Middle frontal gyrus (tissue), 1 donor: Measurements from ENCODE around the gene PASK.

Source experiments
- DNase-seq: peaks from one replicate; pipeline ENCODE4 v3.0.0-alpha.2; 2015; ENCODE audit warnings: low spot score; ENCODE audit errors: extremely low spot score

Gene PASK

DNA sequence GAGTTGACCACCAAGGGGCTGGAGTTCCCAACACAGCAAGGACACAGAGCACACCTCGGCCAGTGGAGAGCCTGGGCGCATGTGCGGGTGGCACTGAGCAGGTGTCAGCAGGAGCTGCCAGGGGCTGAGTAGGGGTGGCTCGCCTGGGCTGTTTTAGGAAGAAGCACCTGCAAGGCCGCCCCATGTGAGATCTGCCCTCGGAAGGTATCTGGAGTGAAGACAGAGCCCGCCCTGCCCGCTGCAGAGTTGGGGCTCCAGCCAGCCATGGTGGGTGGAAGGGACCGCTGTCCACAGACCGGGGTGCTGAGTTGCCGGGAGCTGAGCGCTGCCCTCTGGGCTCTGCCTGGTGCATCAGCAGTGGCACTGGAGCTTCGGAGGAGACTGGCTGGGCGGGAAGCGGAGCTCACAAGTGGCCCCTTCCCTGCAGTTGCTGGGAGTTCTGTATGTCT lies 82.4 kb downstream of the PASK start:
- DNase-seq = no peak

DNA sequence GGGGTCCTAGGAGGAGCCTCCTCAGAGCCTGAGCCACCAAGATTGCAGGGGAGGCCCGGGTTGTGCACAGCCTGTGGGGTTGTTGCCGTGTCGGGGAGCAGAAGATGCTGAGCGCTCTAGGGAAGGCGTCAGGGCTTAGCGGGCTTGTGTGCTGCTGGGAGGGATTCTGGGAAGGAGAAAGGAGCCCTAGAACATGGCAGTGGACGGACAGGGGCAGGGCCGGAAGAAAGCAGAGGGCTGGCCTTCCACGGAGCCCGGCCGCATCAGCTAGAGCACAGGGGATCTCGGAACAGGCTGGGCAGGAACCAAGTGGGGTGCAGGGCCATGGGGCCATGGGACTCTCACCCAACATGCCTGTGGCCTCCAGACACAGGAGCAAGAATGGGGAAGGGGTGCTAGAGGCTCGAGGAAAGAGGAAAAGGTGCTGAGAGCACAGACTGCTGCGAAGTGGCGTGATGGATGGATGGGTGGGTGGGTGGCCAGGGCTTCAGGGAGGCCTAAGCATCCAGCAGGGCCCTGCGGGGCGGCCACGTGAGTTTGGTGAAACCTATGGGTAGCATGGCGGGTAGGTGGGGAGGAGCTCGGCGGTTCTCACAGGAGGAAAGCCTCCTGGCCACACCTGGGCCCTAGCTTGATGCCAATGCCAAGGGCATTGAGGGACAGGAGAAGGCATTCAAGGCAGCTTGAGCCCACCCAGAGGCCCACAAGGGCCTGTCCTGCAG lies 82.9 kb downstream of the PASK start:
- DNase-seq = no peak

DNA sequence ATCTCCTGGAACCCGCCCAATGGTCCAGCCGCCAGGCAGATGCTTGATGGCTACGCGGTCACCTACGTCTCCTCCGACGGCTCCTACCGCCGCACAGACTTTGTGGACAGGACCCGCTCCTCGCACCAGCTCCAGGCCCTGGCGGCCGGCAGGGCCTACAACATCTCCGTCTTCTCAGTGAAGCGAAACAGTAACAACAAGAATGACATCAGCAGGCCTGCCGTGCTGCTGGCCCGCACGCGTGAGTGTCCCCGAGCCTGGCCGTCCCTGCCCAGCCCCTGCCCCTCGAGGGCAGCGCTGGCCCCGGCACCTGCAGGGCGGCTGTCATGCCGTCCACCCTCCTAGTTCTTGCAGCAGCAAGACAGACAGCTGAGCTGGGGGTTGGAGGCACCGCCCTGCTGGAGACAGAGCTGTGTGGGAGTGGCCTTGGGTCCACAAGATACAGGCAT lies 83.9 kb downstream of the PASK start:
- no peak for DNase-seq

DNA sequence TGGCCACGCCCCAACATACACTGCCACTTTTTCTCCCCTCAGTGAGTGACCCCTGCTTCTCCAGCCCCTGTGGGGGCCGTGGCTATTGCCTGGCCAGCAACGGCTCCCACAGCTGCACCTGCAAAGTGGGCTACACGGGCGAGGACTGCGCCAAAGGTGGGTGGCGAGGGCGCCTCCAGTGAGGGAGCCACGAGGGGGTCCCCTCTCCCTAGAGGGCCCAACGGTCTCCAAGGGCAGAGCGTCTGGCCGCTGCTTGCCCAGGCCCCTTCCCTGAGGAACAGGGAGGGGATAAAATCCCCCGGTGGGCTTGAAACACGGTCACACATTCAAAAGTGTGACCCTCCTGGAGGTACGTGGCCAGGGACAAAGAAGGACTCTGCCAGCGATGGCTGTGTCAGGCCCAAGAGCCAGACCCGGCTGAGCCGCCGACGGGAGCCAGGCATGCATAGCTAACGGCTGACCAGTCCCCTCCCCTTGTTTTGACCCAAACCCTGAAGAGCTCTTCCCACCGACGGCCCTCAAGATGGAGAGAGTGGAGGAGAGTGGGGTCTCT lies 84.4 kb downstream of the PASK start:
- DNase-seq = no peak

DNA sequence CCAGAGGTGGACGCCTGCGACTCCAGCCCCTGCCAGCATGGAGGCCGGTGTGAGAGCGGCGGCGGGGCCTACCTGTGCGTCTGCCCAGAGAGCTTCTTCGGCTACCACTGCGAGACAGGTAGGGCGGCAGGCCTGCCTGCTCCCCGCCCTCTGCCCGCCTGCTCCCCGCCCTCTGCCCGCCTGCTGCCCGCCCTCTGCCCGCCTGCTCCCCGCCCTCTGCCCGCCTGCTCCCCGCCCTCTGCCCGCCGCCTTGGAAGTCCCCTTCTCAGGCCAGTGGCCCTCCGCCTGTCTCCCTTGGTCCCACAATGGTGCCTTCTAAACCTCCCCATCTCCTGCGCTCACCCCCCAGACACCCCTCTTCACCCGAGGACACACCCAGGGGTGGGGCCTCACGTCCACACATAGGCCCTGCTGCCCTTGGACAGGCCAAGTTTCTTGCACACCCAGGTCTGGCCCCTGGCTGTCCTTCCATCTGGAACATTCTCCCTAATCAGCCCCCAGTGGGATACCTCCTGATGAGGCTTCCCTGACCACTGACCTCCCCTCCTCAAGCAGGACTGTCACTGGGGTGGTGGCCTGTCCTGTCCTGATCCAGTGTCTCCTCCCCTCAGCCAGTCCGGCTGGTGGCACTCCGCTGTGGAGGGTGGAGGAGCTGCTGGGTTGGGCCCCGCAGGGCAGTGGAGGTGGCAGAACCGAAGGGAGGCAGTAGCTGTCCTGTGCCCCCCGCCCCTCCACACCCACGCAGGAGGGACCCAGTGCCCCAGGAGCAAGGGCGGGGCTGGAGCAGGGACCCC lies 85.1 kb downstream of the PASK start:
- no peak for DNase-seq

DNA sequence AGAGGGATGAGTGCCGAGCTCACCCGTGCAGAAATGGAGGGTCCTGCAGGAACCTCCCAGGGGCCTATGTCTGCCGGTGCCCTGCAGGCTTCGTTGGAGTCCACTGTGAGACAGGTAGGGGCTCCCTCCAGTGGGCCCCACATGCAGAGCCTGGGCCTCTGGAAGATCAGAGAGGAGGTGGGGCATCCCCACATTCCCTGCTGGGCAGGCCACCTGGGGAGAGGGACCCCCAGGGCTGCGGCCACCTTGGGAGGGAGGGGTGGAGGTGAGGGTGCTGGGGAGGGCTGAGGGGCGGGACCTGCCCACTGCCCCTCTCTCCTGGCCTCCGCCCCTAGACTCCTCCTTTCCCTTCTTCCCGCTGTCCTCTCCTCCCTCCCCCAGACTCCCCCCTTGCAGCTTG lies 85.7 kb downstream of the PASK start:
- no peak for DNase-seq

DNA sequence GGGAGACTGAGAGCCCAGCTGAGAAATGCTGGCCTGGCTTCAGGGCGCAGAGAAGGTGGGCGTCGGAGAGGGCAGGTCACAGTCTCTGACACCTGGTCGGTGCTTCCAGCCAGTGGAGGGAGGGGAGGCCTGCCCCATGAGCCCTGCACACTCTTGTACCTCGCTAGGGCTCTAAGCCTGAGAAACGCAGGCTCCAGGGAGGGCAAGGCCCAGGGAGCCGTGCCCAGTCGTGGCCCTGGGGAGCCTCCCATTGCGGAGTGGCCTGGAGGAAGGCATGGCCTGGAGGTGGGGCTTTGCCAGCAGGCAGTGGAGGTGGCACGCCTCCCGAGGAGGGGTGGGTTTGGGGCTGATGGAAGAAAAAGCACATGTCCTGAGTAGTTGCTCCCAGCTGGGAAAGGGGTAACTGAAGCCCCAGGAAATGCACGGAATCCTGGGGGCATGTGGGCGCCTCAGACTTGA lies 86.2 kb downstream of the PASK start:
- DNase-seq = no peak

DNA sequence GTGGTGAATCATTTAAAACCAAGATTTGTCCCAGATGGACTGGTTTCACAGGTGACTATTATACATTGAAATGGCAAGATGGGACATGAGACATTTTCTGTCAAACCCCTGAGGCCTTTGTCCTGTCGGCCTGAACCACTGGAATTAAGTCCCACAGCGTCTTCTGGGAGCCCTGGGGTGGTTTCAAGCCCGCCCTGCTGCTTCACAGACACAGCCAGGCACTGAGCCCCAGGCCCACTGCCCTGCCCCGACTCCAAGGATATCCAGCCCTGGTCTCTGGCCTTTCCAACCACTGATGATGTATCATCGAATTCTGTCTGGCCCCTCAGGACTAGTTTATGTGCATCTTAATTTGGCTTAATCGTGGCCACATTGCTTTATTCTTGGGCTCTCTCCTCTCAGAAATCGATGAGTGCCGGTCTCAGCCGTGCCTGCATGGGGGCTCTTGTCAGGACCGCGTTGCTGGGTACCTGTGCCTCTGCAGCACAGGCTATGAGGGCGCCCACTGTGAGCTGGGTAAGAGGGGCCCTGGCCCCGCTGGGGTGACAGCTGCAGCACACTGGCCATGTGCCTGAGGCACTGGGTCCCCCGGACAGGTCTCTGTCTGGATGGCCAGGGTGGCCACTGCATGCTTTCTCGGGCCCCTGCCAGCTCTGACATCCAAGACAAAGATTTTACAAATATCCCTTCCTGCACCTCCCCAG lies 86.7 kb downstream of the PASK start:
- DNase-seq = no peak

DNA sequence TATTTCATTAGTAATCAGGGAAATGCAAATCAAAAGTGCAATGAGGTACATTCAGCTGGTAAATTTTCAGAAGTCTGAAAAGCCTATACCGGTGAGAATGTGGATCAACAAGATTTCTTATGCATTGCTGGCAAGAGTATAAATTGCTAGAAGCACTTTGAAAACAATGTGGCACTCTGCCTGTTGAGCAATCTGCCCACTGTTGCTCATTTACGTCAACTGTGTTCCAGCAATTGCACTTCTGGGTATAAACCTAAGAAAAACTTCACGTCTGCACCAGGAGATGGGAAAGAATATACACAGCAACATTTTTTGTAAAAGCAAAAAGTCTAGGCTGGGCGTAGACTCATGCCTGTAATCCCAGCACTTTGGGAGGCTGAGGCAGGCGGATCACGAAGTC lies 88.0 kb downstream of the PASK start:
- DNase-seq = peak; percentile 20
